SJCRH30 (cell line): Measurements from ENCODE around the gene PIGK. TPM values are rescaled to one million over a fixed set of nuclear protein-coding genes. Genes with fewer than 3 reads are reported as not detected.

Source experiments
- DNase-seq, 2 experiments: peaks; one replicate each; pipeline ENCODE4 v3.0.0-alpha.2; 2015 to 2020
- H3K27ac ChIP-seq: fragments of 250-450 bp; sonication (Bioruptor Pico); 2 replicates; pipeline ENCODE4 v1.5.1; 2020; ENCODE audit warnings: mild to moderate bottlenecking, moderate library complexity
- H3K27me3 ChIP-seq: fragments of 250-450 bp; sonication (Bioruptor Pico); 2 replicates; pipeline ENCODE4 v1.5.1; 2020; ENCODE audit warnings: mild to moderate bottlenecking, moderate library complexity
- H3K36me3 ChIP-seq: fragments of 250-450 bp; sonication (Bioruptor Pico); 2 replicates; pipeline ENCODE4 v1.5.1; 2020; ENCODE audit warnings: mild to moderate bottlenecking, moderate library complexity
- H3K4me1 ChIP-seq: fragments of 250-450 bp; sonication (Bioruptor Pico); 2 replicates; pipeline ENCODE4 v1.5.1; 2020; ENCODE audit warnings: mild to moderate bottlenecking, moderate library complexity
- H3K4me3 ChIP-seq: fragments of 250-450 bp; sonication (Bioruptor Pico); 2 replicates; pipeline ENCODE4 v1.5.1; 2020; ENCODE audit warnings: mild to moderate bottlenecking, moderate library complexity
- H3K9me3 ChIP-seq: fragments of 250-450 bp; sonication (Bioruptor Pico); replicated peaks from 2 replicates; pipeline ENCODE4 v1.5.1; 2020; ENCODE audit warnings: mild to moderate bottlenecking, moderate library complexity
- total RNA-seq: library from RNA; depleted of rRNA; stranded (reverse); fragments of >200 nt; shearing (Covaris generic); gene quantifications from 2 replicates; pipeline ENCODE4 v1.2.3, GENCODE V29; 2014; rRNA removed

The PIGK gene
- total RNA-seq, result 40.7 and 49.4 TPM in 2 replicates

- Histone ChIP-seq H3K27ac (peak within 1 kb of the TSS; percentile 74), H3K36me3 (peaks cover 11% of the 10 kb centered on the region), H3K9me3 (no peaks in the 10 kb centered on the region; the same call in 1 of the 2 replicates), H3K4me1 (no peaks in the 10 kb centered on the region), H3K4me3 (peak within 1 kb of the TSS; percentile 85), H3K27me3 (no peaks in the 10 kb centered on the region)
- DNase-seq, result peak; percentile 91 to 93
Measured at GRCh38 chr1:77219166-77219887, at the start of gene PIGK. Gene PIGK (minus strand): TSS chr1:77219430. CDS start chr1:77219402, 28 bp downstream.

GRCh38 chr1:77267035-77267434 lies 47.8 kb upstream of the PIGK start:
- Histone ChIP-seq H3K27me3 (no peaks in the 10 kb centered on the region), H3K9me3 (no peaks in the 10 kb centered on the region), H3K4me1 (no peaks in the 10 kb centered on the region), H3K4me3 (no peak overlapping the region), H3K27ac (no peak overlapping the region), H3K36me3 (no peaks in the 10 kb centered on the region)
- DNase-seq, result no peak

GRCh38 chr1:77265180-77265579 lies 46.0 kb upstream of the PIGK start:
- DNase-seq, result no peak
- H3K27ac ChIP-seq, result no peak overlapping the region

GRCh38 chr1:77263708-77264107 lies 44.5 kb upstream of the PIGK start:
- DNase-seq, result no peak
- Histone ChIP-seq H3K4me1 (no peaks in the 10 kb centered on the region), H3K27me3 (no peaks in the 10 kb centered on the region), H3K36me3 (no peaks in the 10 kb centered on the region), H3K27ac (no peak overlapping the region), H3K4me3 (no peak overlapping the region), H3K9me3 (no peaks in the 10 kb centered on the region)

More at GRCh38 chr1:77265180-77265579, 46.0 kb upstream of the PIGK start:
- Histone ChIP-seq H3K27me3 (no peaks in the 10 kb centered on the region), H3K4me3 (no peak overlapping the region), H3K4me1 (no peaks in the 10 kb centered on the region), H3K36me3 (no peaks in the 10 kb centered on the region), H3K9me3 (no peaks in the 10 kb centered on the region)

GRCh38 chr1:77253211-77253610 lies 34.0 kb upstream of the PIGK start:
- no peaks in the 10 kb centered on the region for H3K36me3 ChIP-seq
- no peak for DNase-seq
- no peaks in the 10 kb centered on the region for H3K27me3 ChIP-seq

GRCh38 chr1:77250126-77250525 lies 30.9 kb upstream of the PIGK start:
- Histone ChIP-seq H3K27me3 (no peaks in the 10 kb centered on the region), H3K4me1 (no peaks in the 10 kb centered on the region; the same call in 1 of the 2 replicates), H3K36me3 (no peaks in the 10 kb centered on the region), H3K4me3 (no peak overlapping the region), H3K9me3 (peaks cover 13% of the 10 kb centered on the region; the same call in 1 of the 2 replicates), H3K27ac (no peak overlapping the region)
- no peak for DNase-seq

More at GRCh38 chr1:77253211-77253610, 34.0 kb upstream of the PIGK start:
- Histone ChIP-seq H3K4me1 (no peaks in the 10 kb centered on the region; the same call in 1 of the 2 replicates), H3K4me3 (no peak overlapping the region), H3K9me3 (peaks cover 13% of the 10 kb centered on the region; the same call in 1 of the 2 replicates), H3K27ac (no peak overlapping the region)

GRCh38 chr1:77245830-77246229 lies 26.6 kb upstream of the PIGK start:
- no peaks in the 10 kb centered on the region for H3K27me3 ChIP-seq
- no peak overlapping the region for H3K27ac ChIP-seq
- H3K4me3 ChIP-seq, result no peak overlapping the region
- H3K9me3 ChIP-seq, result peaks cover 12% of the 10 kb centered on the region; the same call in 1 of the 2 replicates
- no peak for DNase-seq
- no peaks in the 10 kb centered on the region for H3K36me3 ChIP-seq
- H3K4me1 ChIP-seq, result no peaks in the 10 kb centered on the region; the same call in 1 of the 2 replicates

- no peak for DNase-seq
- H3K4me3 ChIP-seq, result no peak overlapping the region
- no peaks in the 10 kb centered on the region for H3K27me3 ChIP-seq
- H3K27ac ChIP-seq, result no peak overlapping the region
- H3K36me3 ChIP-seq, result no peaks in the 10 kb centered on the region
- peaks cover 2% of the 10 kb centered on the region; the same call in 1 of the 2 replicates for H3K9me3 ChIP-seq
- no peaks in the 10 kb centered on the region; the same call in 1 of the 2 replicates for H3K4me1 ChIP-seq
Measured at GRCh38 chr1:77239311-77239710, 20.1 kb upstream of the PIGK start.

GRCh38 chr1:77238462-77238861 lies 19.2 kb upstream of the PIGK start:
- Histone ChIP-seq H3K36me3 (no peaks in the 10 kb centered on the region), H3K4me1 (no peaks in the 10 kb centered on the region), H3K27ac (no peak overlapping the region), H3K27me3 (no peaks in the 10 kb centered on the region), H3K9me3 (peaks cover 2% of the 10 kb centered on the region; the same call in 1 of the 2 replicates), H3K4me3 (no peak overlapping the region)
- no peak for DNase-seq

GRCh38 chr1:77234943-77235342 lies 15.7 kb upstream of the PIGK start:
- H3K4me1 ChIP-seq, result no peaks in the 10 kb centered on the region

GRCh38 chr1:77234096-77234495 lies 14.9 kb upstream of the PIGK start:
- Histone ChIP-seq H3K4me3 (no peak overlapping the region), H3K36me3 (no peaks in the 10 kb centered on the region), H3K27ac (no peak overlapping the region), H3K4me1 (no peaks in the 10 kb centered on the region), H3K27me3 (no peaks in the 10 kb centered on the region), H3K9me3 (no peaks in the 10 kb centered on the region)
- no peak for DNase-seq

More at GRCh38 chr1:77234943-77235342, 15.7 kb upstream of the PIGK start:
- Histone ChIP-seq H3K27ac (no peak overlapping the region), H3K4me3 (no peak overlapping the region), H3K36me3 (no peaks in the 10 kb centered on the region), H3K27me3 (no peaks in the 10 kb centered on the region), H3K9me3 (no peaks in the 10 kb centered on the region)
- DNase-seq, result no peak

- no peak overlapping the region for H3K27ac ChIP-seq
- no peaks in the 10 kb centered on the region for H3K4me1 ChIP-seq
- no peaks in the 10 kb centered on the region for H3K27me3 ChIP-seq
- no peaks in the 10 kb centered on the region for H3K9me3 ChIP-seq
- no peaks in the 10 kb centered on the region for H3K36me3 ChIP-seq
- no peak for DNase-seq
- no peak overlapping the region for H3K4me3 ChIP-seq
Measured at GRCh38 chr1:77232829-77233228, 13.6 kb upstream of the PIGK start.

GRCh38 chr1:77230051-77230450 lies 10.8 kb upstream of the PIGK start:
- H3K36me3 ChIP-seq, result no peaks in the 10 kb centered on the region
- H3K27me3 ChIP-seq, result no peaks in the 10 kb centered on the region
- no peak for DNase-seq
- H3K4me1 ChIP-seq, result no peaks in the 10 kb centered on the region
- H3K27ac ChIP-seq, result no peak overlapping the region
- no peaks in the 10 kb centered on the region for H3K9me3 ChIP-seq
- H3K4me3 ChIP-seq, result no peak overlapping the region

GRCh38 chr1:77228836-77229235 lies 9.6 kb upstream of the PIGK start:
- peak in 1 of 2 experiments; percentile 25 for DNase-seq
- no peaks in the 10 kb centered on the region for H3K36me3 ChIP-seq
- no peaks in the 10 kb centered on the region for H3K9me3 ChIP-seq

GRCh38 chr1:77227381-77227780 lies 8.2 kb upstream of the PIGK start:
- Histone ChIP-seq H3K9me3 (no peaks in the 10 kb centered on the region), H3K4me3 (no peak overlapping the region), H3K27ac (no peak overlapping the region), H3K27me3 (no peaks in the 10 kb centered on the region), H3K4me1 (no peaks in the 10 kb centered on the region), H3K36me3 (0 out of 2 replicates have a peak, but pooled peaks cover 3% of the 10 kb centered on the region)
- no peak for DNase-seq

More at GRCh38 chr1:77228836-77229235, 9.6 kb upstream of the PIGK start:
- Histone ChIP-seq H3K27me3 (no peaks in the 10 kb centered on the region), H3K4me1 (no peaks in the 10 kb centered on the region), H3K4me3 (no peak overlapping the region), H3K27ac (no peak overlapping the region)
